CD4-positive, alpha-beta memory T cell (primary cell): ENCODE measurements around the gene GPS2. TPM values are rescaled to one million over a fixed set of nuclear protein-coding genes. Genes with fewer than 3 reads are reported as not detected.
A peak's percentile ranks its signal among the peaks of the same experiment; 100 is the strongest.

Experiments
- CTCF ChIA-PET: fragments of 350-600 bp; sonication (Branson Sonifier 250); formaldehyde crosslinking; loops from one replicate; lab custom pipeline; 2021; ENCODE audit warnings: inconsistent platforms; ENCODE audit not compliant: partially characterized antibody; lab: Charles Lee
- POLR2A ChIA-PET: fragments of 350-600 bp; sonication (Branson Sonifier 250); formaldehyde crosslinking; loops from one replicate; lab custom pipeline; 2021; ENCODE audit not compliant: partially characterized antibody; lab: Charles Lee
- DNase-seq, 5 donors: peaks; one replicate each; pipeline versions ENCODE4 v3.0.0 to v3.0.0-alpha.2; 2020 to 2022; ENCODE audit warnings: mixed read lengths in 1 of 5
- H3K27ac ChIP-seq: one replicate; pipeline ENCODE4 v1.7.0; 2013; ENCODE audit warnings: low read depth, low read length
- H3K27me3 ChIP-seq: 2 replicates; pipeline ENCODE4 v1.7.0; 2013; ENCODE audit warnings: mild to moderate bottlenecking, low read length, moderate library complexity; ENCODE audit not compliant: insufficient read depth
- H3K36me3 ChIP-seq: 2 replicates; pipeline ENCODE4 v1.7.0; 2013; ENCODE audit warnings: mild to moderate bottlenecking, low read length, moderate library complexity; ENCODE audit not compliant: insufficient read depth
- H3K4me1 ChIP-seq: 2 replicates; pipeline ENCODE4 v1.7.0; 2013; ENCODE audit warnings: mild to moderate bottlenecking, low read length, moderate library complexity; ENCODE audit not compliant: insufficient read depth
- H3K4me3 ChIP-seq, 2 donors: one replicate each; pipeline ENCODE4 v1.7.0; 2013; ENCODE audit warnings: low read length in 2 of 2, mild to moderate bottlenecking in 1 of 2
- H3K9me3 ChIP-seq, 2 donors: one replicate each; pipeline ENCODE4 v1.7.0; 2013; ENCODE audit warnings: low read length in 2 of 2, control low read depth in 1 of 2; ENCODE audit not compliant: control insufficient read depth in 1 of 2
- H3K27ac Mint-ChIP-seq, 7 donors: one replicate each; pipeline ENCODE4 v1.8.0; 2020 to 2021; ENCODE audit warnings: mixed read lengths in 7 of 7, mild to moderate bottlenecking in 6 of 7, inconsistent platforms in 3 of 7, moderate library complexity in 3 of 7
- H3K27me3 Mint-ChIP-seq, 2 donors: one replicate each; pipeline ENCODE4 v1.8.0; 2020 to 2021; ENCODE audit warnings: mixed read lengths in 2 of 2
- H3K36me3 Mint-ChIP-seq, 2 donors: one replicate each; pipeline ENCODE4 v1.8.0; 2020 to 2021; ENCODE audit warnings: mixed read lengths in 2 of 2, inconsistent platforms in 1 of 2, mild to moderate bottlenecking in 1 of 2
- H3K4me1 Mint-ChIP-seq, 4 donors: one replicate each; pipeline ENCODE4 v1.8.0; 2020 to 2021; ENCODE audit warnings: mixed read lengths in 4 of 4, mild to moderate bottlenecking in 1 of 4
- H3K4me3 Mint-ChIP-seq, 8 donors: one replicate each; pipeline ENCODE4 v1.8.0; 2020 to 2021; ENCODE audit warnings: mixed read lengths in 8 of 8, mild to moderate bottlenecking in 7 of 8, moderate library complexity in 6 of 8, inconsistent platforms in 3 of 8
- H3K9me3 Mint-ChIP-seq, 8 donors: one replicate each; pipeline ENCODE4 v1.8.0; 2020 to 2021; ENCODE audit warnings: mixed read lengths in 8 of 8, mild to moderate bottlenecking in 5 of 8, inconsistent platforms in 3 of 8, moderate library complexity in 1 of 8
- intact Hi-C: fragments of 100-400 bp; cut with micrococcal nuclease; formaldehyde crosslinking; loops from one replicate; pipeline ENCODE4 v1.15.1; 2023
- polyA plus RNA-seq, 2 donors: library from polyadenylated mRNA; unstranded; fragments of 300-500 nt; fragmentation: Illumina TruSeq; gene quantifications; one replicate each; pipeline ENCODE4 v1.2.3, GENCODE V29; 2021
- total RNA-seq, 2 experiments: library from RNA; stranded (reverse); gene quantifications; one replicate each; pipeline ENCODE4 v1.2.3, GENCODE V29; 2021

Gene GPS2
- total and polyA plus RNA-seq, 4 experiments from 2014 or later, result 101 to 132 (median 123) TPM

DNA sequence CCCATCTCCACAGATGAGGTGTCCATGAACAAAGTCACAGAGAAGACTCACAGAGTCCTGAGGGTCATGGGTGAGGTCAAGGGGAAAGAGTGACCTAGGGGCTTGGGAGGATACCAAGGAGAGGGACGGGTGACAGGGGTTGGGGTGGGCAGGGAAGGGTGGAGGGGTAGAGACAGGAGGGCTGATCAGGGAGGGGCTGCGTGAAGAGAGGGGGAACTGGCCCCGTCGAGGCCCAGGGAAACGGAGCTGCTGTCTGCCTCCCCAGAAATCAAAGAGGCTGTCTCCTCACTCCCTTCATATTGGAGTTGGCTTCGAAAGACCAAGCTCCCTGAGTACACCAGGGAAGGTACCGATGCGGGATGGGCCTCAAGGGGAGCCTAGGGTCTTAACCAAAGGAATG lies 40.4 kb upstream of the GPS2 start:
- Histone ChIP-seq H3K4me1 (peaks cover 32% of the 10 kb centered on the region), H3K27ac (no peak overlapping the region), H3K27me3 (no peaks in the 10 kb centered on the region), H3K36me3 (no peaks in the 10 kb centered on the region), H3K9me3 (no peaks in the 10 kb centered on the region), H3K4me3 (no peak overlapping the region)
- no peak for DNase-seq
- ChIA-PET CTCF (interaction anchor here (0.6 to 6.6 kb wide), 48 partner anchors 11 to 332 kb away, joined by 3 to 88 read pairs (median 4); partner anchors contain the start of genes ACAP1, FGF11, MPDU1 and NLGN2), POLR2A (interaction anchor here (0.9 to 5.0 kb wide), 21 partner anchors 15 to 332 kb away, joined by 3 to 50 read pairs (median 5); partner anchors contain the start of genes ACAP1, GPS2, MPDU1 and PLSCR3)
- Mint-ChIP-seq H3K4me1 (peaks cover 14 to 38% (median 27%) of the 10 kb centered on the region in 4 donors), H3K27ac (peak overlapping the region in 2 of 7 donors; percentile 50 to 57), H3K9me3 (peaks cover 0 to 2% (median 0%) of the 10 kb centered on the region in 8 donors), H3K27me3 (no peaks in the 10 kb centered on the region), H3K4me3 (peak overlapping the region in 1 of 8 donors; percentile 10), H3K36me3 (peaks cover 0 to 3% of the 10 kb centered on the region in 2 donors)
- intact Hi-C loops, result no loop called here

DNA sequence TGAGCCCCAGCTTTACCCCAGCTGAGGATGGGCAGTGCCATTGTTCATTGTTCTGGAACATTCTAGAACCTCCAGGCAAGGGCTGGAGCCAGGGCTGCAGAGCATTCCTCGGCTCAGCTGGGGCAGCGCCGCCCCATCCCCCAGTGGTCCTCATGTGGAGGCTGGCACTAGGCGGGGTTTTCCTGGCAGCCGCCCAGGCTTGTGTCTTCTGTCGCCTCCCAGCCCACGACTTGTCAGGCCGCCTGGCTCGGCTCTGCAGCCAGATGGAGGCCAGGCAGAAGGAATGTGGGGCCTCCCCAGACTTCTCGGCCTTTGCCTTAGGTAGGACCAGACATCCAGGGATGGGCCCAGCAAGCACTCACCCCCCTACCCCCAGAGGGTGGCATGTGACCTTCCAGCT lies 39.9 kb upstream of the GPS2 start, which contains the start of gene TMEM95:
Gene TMEM95, plus strand, starts transcription at position 104 of the 400 bp plus-strand sequence. Its CDS starts 49 bp downstream, at position 153.
- Mint-ChIP-seq H3K36me3 (peaks cover 0 to 3% of the 10 kb centered on the region in 2 donors), H3K27me3 (no peaks in the 10 kb centered on the region), H3K4me3 (peak within 1 kb of the TSS in 2 of 8 donors; percentile 50 to 62), H3K27ac (peak within 1 kb of the TSS; percentile 35 to 91 (median 73)), H3K4me1 (peaks cover 16 to 42% (median 30%) of the 10 kb centered on the region in 4 donors), H3K9me3 (peaks cover 0 to 2% (median 0%) of the 10 kb centered on the region in 8 donors)
- ChIA-PET POLR2A (interaction anchor here (0.9 to 5.0 kb wide), 16 partner anchors 19 to 332 kb away, joined by 3 to 50 read pairs (median 6); partner anchors contain the start of genes ACAP1, GPS2, PLSCR3 and POLR2A), CTCF (interaction anchor here (0.8 to 6.6 kb wide), 36 partner anchors 10 to 333 kb away, joined by 3 to 88 read pairs (median 4); partner anchors contain the start of genes ACAP1, FGF11, MPDU1 and SENP3)
- Histone ChIP-seq H3K27me3 (no peaks in the 10 kb centered on the region), H3K9me3 (no peaks in the 10 kb centered on the region), H3K27ac (no peak within 1 kb of the TSS), H3K4me1 (peaks cover 35% of the 10 kb centered on the region), H3K4me3 (no peak within 1 kb of the TSS), H3K36me3 (no peaks in the 10 kb centered on the region)
- DNase-seq, result peak in 1 of 5 donors; percentile 32
- intact Hi-C loops, result no loop called here

DNA sequence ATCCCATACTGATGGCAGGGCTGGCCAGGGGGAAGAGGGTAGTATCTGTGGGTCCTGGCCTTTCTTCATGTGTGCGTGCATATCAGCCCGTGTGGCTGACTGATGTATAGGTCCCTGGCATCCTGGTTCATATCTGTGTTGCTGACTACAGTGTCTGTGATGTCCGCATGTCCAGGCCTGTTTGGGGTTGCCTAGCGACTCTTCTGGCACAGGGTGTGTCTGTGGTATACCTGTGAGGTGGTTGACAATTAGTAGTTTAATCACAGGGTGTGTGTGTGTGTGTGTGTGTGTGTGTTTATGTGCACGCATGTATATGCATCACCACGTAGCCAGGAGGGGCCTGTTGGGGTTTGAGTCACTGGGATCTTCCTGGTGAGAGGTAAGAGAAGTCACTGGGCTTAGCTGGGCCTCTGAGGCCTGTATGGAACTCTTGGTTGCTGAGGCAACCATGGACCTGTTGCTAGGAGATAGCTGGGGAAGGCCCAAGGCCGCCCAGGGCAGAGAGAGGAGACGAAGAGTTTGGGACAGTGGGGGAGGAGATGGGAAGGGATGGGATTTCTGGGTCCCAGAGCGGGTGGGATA lies 39.2 kb upstream of the GPS2 start:
- POLR2A ChIA-PET, result interaction anchor here (1.3 to 5.0 kb wide), 8 partner anchors 18 to 206 kb away, joined by 4 to 50 read pairs (median 22); partner anchors contain the start of genes ACAP1, POLR2A, SENP3 and TMEM102

DNA sequence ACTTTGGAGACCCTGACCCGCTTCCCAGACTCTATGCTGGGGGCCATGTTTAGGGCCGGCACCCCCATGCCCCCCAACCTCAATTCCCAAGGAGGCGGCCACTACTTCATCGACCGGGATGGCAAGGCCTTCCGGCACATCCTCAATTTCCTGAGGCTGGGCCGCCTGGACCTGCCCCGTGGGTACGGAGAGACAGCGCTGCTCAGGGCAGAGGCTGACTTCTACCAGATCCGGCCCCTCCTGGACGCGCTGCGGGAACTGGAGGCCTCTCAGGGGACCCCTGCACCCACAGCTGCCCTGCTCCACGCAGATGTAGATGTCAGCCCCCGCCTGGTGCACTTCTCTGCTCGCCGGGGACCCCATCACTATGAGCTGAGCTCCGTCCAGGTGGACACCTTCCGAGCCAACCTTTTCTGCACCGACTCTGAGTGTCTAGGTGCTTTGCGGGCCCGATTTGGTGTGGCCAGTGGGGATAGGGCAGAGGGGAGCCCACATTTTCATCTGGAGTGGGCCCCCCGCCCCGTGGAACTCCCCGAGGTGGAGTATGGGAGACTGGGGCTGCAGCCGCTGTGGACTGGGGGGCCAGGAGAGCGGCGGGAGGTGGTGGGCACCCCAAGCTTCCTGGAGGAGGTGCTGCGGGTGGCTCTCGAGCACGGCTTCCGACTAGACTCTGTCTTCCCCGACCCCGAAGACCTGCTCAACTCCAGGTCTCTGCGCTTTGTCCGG lies 37.9 kb upstream of the GPS2 start:
- H3K27me3 Mint-ChIP-seq, result no peaks in the 10 kb centered on the region
- ChIA-PET POLR2A (interaction anchor here (0.8 to 5.0 kb wide), 10 partner anchors 17 to 223 kb away, joined by 3 to 41 read pairs (median 6); partner anchors contain the start of genes ACAP1, POLR2A, SENP3 and TMEM102), CTCF (interaction anchor here (0.8 to 6.6 kb wide), 7 partner anchors 17 to 232 kb away, joined by 3 to 88 read pairs (median 5); partner anchors contain the start of genes ACAP1, FGF11 and TMEM102)
- H3K36me3 ChIP-seq, result peaks cover 13% of the 10 kb centered on the region
- H3K4me1 ChIP-seq, result peaks cover 44% of the 10 kb centered on the region
- H3K27ac ChIP-seq, result peak overlapping the region; percentile 68
- H3K4me3 Mint-ChIP-seq, result peak overlapping the region; percentile 75 to 95 (median 84)
- peak overlapping the region in 6 of 7 donors; percentile 58 to 95 (median 88) for H3K27ac Mint-ChIP-seq
- no peak for DNase-seq
- H3K27me3 ChIP-seq, result no peaks in the 10 kb centered on the region
- peaks cover 0 to 19% of the 10 kb centered on the region in 2 donors for H3K36me3 Mint-ChIP-seq
- H3K9me3 ChIP-seq, result no peaks in the 10 kb centered on the region
- peaks cover 0 to 2% (median 0%) of the 10 kb centered on the region in 8 donors for H3K9me3 Mint-ChIP-seq
- H3K4me3 ChIP-seq, result no peak overlapping the region
- intact Hi-C loops, result loop anchor here (1.0 to 5.0 kb wide), 5 partner anchors 39 to 334 kb away; partner anchors contain the start of genes EIF5A, PLSCR3, TP53 and WRAP53
- H3K4me1 Mint-ChIP-seq, result peaks cover 21 to 54% (median 40%) of the 10 kb centered on the region in 4 donors

More for the DNA sequence above, 39.2 kb upstream of the GPS2 start:
- Histone ChIP-seq H3K4me1 (peaks cover 40% of the 10 kb centered on the region), H3K27ac (no peak overlapping the region), H3K36me3 (peaks cover 3% of the 10 kb centered on the region), H3K27me3 (no peaks in the 10 kb centered on the region), H3K9me3 (no peaks in the 10 kb centered on the region), H3K4me3 (no peak overlapping the region)
- Mint-ChIP-seq H3K4me1 (peaks cover 19 to 49% (median 35%) of the 10 kb centered on the region in 4 donors), H3K9me3 (peaks cover 0 to 2% (median 0%) of the 10 kb centered on the region in 8 donors), H3K4me3 (peak overlapping the region in 2 of 8 donors; percentile 25 to 50), H3K27me3 (no peaks in the 10 kb centered on the region), H3K36me3 (peaks cover 0 to 8% of the 10 kb centered on the region in 2 donors), H3K27ac (peak overlapping the region; percentile 35 to 91 (median 73))
- intact Hi-C loops, result loop anchor here (5.0 kb wide), 3 partner anchors 38 to 333 kb away; partner anchors contain the start of genes EIF5A, PLSCR3, TP53 and WRAP53
- CTCF ChIA-PET, result interaction anchor here (1.0 to 6.6 kb wide), 10 partner anchors 9 to 334 kb away, joined by 3 to 88 read pairs (median 14); partner anchors contain the start of genes ACAP1, FGF11, SENP3 and TMEM102
- DNase-seq, result peak in 1 of 5 donors; percentile 57

DNA sequence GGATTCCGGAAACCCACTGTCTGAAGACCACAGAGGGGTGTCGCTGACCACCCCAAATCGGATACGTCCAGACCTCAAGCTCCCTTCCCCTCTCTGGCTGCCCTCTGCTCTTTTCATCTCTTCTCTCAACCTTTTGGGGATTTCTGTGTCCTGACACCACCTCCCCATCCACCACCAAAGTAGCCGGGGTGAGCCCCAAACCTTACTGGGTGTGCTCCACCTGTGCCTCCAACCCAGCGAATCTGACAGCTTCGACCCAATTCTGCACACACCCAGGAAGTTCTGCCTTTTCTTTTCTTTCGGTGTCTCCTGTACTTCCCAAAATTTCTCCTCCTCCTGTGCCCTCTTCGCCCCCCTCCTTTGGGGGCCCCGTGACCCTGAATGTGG lies 37.3 kb upstream of the GPS2 start:
- POLR2A ChIA-PET, result interaction anchor here (1.0 to 5.0 kb wide), 8 partner anchors 16 to 223 kb away, joined by 3 to 41 read pairs (median 6); partner anchors contain the start of genes ACAP1, POLR2A, SENP3 and TMEM102

More for the DNA sequence above, 37.3 kb upstream of the GPS2 start:
- Histone ChIP-seq H3K9me3 (no peaks in the 10 kb centered on the region), H3K36me3 (peaks cover 19% of the 10 kb centered on the region), H3K4me3 (peak overlapping the region; percentile 29 to 49), H3K4me1 (peaks cover 44% of the 10 kb centered on the region), H3K27ac (peak overlapping the region; percentile 68), H3K27me3 (no peaks in the 10 kb centered on the region)
- intact Hi-C loops, result loop anchor here (1.0 to 5.0 kb wide), 5 partner anchors 40 to 335 kb away; partner anchors contain the start of genes EIF5A, PLSCR3, TP53 and WRAP53
- H3K27ac Mint-ChIP-seq, result peak overlapping the region; percentile 58 to 95 (median 87)
- CTCF ChIA-PET, result interaction anchor here (2.0 to 6.6 kb wide), 3 partner anchors 16 to 85 kb away, joined by 5 to 88 read pairs (median 39); partner anchors contain the start of genes ACAP1, FGF11 and TMEM102
- H3K4me1 Mint-ChIP-seq, result peaks cover 21 to 58% (median 40%) of the 10 kb centered on the region in 4 donors
- DNase-seq, result peak in 1 of 5 donors; percentile 38
- H3K27me3 Mint-ChIP-seq, result no peaks in the 10 kb centered on the region
- peaks cover 0 to 2% (median 0%) of the 10 kb centered on the region in 8 donors for H3K9me3 Mint-ChIP-seq
- H3K36me3 Mint-ChIP-seq, result peaks cover under 1 to 24% of the 10 kb centered on the region in 2 donors
- peak overlapping the region; percentile 75 to 95 (median 84) for H3K4me3 Mint-ChIP-seq
